Neuronal stem cell (in vitro differentiated cells): ENCODE measurements around the gene SLC18A3.

Experiments
- DNase-seq: peaks from one replicate; pipeline ENCODE4 v3.0.0-alpha.2; 2013; ENCODE audit warnings: low spot score
- H2AFZ ChIP-seq: one replicate; pipeline ENCODE4 v1.6.1; 2013; ENCODE audit warnings: mild to moderate bottlenecking, low read length, inconsistent platforms
- H2AK5ac ChIP-seq: 2 replicates; pipeline ENCODE4 v1.6.1; 2013; ENCODE audit warnings: low read depth, mild to moderate bottlenecking, inconsistent platforms, low read length, moderate library complexity, mixed read lengths
- H2BK120ac ChIP-seq: 2 replicates; pipeline ENCODE4 v1.6.1; 2013; ENCODE audit warnings: low read depth, mild to moderate bottlenecking, inconsistent platforms, low read length, moderate library complexity, mixed read lengths
- H2BK12ac ChIP-seq: one replicate; pipeline ENCODE4 v1.6.1; 2013; ENCODE audit warnings: low read length, inconsistent platforms
- H2BK15ac ChIP-seq: 2 replicates; pipeline ENCODE4 v1.6.1; 2013; ENCODE audit warnings: mild to moderate bottlenecking, low read length, inconsistent platforms, mixed read lengths
- H2BK5ac ChIP-seq: one replicate; pipeline ENCODE4 v1.6.1; 2013; ENCODE audit warnings: inconsistent platforms, mild to moderate bottlenecking, low read length, moderate library complexity
- H3K14ac ChIP-seq: one replicate; pipeline ENCODE4 v1.6.1; 2013; ENCODE audit warnings: low read length, inconsistent platforms
- H3K18ac ChIP-seq: 2 replicates; pipeline ENCODE4 v1.6.1; 2013; ENCODE audit warnings: low read length, inconsistent platforms
- H3K23ac ChIP-seq: 2 replicates; pipeline ENCODE4 v1.6.1; 2013; ENCODE audit warnings: low read depth, mild to moderate bottlenecking, mixed read lengths, low read length, inconsistent platforms; ENCODE audit not compliant: poor library complexity
- H3K27ac ChIP-seq: replicated peaks from 3 replicates; pipeline ENCODE4 v1.5.1; 2013; ENCODE audit warnings: low read length, inconsistent platforms
- H3K27me3 ChIP-seq, 3 experiments: 2 replicates each; pipeline ENCODE4 v1.6.1; 2013; ENCODE audit warnings: low read length in 3 of 3, mild to moderate bottlenecking in 2 of 3, inconsistent platforms in 1 of 3, low read depth in 1 of 3, mixed read lengths in 1 of 3, moderate library complexity in 1 of 3; ENCODE audit not compliant: control insufficient read depth in 3 of 3, insufficient read depth in 3 of 3
- H3K36me3 ChIP-seq, 2 donors: replicated peaks in 1 of 2; 2 replicates each; pipeline ENCODE4 v1.6.1; 2013; ENCODE audit warnings: low read length in 2 of 2; ENCODE audit not compliant: control insufficient read depth in 2 of 2, insufficient read depth in 2 of 2
- H3K4ac ChIP-seq: 2 replicates; pipeline ENCODE4 v1.6.1; 2013; ENCODE audit warnings: inconsistent platforms, mild to moderate bottlenecking, low read length, moderate library complexity
- H3K4me1 ChIP-seq, 2 donors: 1 replicate in 1 of 2; 2 replicates in 1 of 2; pipeline ENCODE4 v1.6.1; 2013; ENCODE audit warnings: low read length in 2 of 2, low read depth in 1 of 2; ENCODE audit not compliant: control insufficient read depth in 2 of 2, insufficient read depth in 1 of 2
- H3K4me2 ChIP-seq: one replicate; pipeline ENCODE4 v1.6.1; 2013; ENCODE audit warnings: mild to moderate bottlenecking, low read length, inconsistent platforms; ENCODE audit not compliant: insufficient read depth, poor library complexity, severe bottlenecking
- H3K4me3 ChIP-seq, 2 donors: 2 replicates each; pipeline ENCODE4 v1.5.1; 2013; ENCODE audit warnings: low read length in 2 of 2, mild to moderate bottlenecking in 2 of 2, inconsistent platforms in 1 of 2, moderate library complexity in 1 of 2
- H3K79me1 ChIP-seq: one replicate; pipeline ENCODE4 v1.6.1; 2013; ENCODE audit warnings: low read depth, mild to moderate bottlenecking, inconsistent platforms, low read length, moderate library complexity
- H3K9ac ChIP-seq: one replicate; pipeline ENCODE4 v1.6.1; 2013; ENCODE audit warnings: mild to moderate bottlenecking, low read depth, low read length, inconsistent platforms; ENCODE audit not compliant: poor library complexity
- H3K9me3 ChIP-seq, 2 donors: replicated peaks in 1 of 2; 2 replicates each; pipeline versions ENCODE3 to v1.6.1; 2013; ENCODE audit warnings: low read length in 2 of 2, mild to moderate bottlenecking in 2 of 2, inconsistent platforms in 1 of 2, low read depth in 1 of 2, mixed read lengths in 1 of 2, moderate library complexity in 1 of 2; ENCODE audit not compliant: control insufficient read depth in 2 of 2, insufficient read depth in 1 of 2
- H4K8ac ChIP-seq: one replicate; pipeline ENCODE4 v1.6.1; 2013; ENCODE audit warnings: low read depth, mild to moderate bottlenecking, inconsistent platforms, low read length, moderate library complexity
- H4K91ac ChIP-seq: one replicate; pipeline ENCODE4 v1.6.1; 2013; ENCODE audit warnings: low read length, low read depth, mild to moderate bottlenecking, inconsistent platforms; ENCODE audit not compliant: poor library complexity
- WGBS, 2 donors: extraction: QIAGEN DNeasy Blood & Tissue Kit; methylation state at CpG; one replicate each; pipeline ENCODE4 v1.1.7; 2013; ENCODE audit warnings: missing lambda C conversion rate in 2 of 2, mixed read lengths in 1 of 2; ENCODE audit not compliant: insufficient read length in 2 of 2, insufficient replicate concordance in 1 of 2; ENCODE audit errors: extremely low coverage in 2 of 2; 5-methylcytosine and 5-hydroxymethylcytosine counted together

The SLC18A3 gene

DNA sequence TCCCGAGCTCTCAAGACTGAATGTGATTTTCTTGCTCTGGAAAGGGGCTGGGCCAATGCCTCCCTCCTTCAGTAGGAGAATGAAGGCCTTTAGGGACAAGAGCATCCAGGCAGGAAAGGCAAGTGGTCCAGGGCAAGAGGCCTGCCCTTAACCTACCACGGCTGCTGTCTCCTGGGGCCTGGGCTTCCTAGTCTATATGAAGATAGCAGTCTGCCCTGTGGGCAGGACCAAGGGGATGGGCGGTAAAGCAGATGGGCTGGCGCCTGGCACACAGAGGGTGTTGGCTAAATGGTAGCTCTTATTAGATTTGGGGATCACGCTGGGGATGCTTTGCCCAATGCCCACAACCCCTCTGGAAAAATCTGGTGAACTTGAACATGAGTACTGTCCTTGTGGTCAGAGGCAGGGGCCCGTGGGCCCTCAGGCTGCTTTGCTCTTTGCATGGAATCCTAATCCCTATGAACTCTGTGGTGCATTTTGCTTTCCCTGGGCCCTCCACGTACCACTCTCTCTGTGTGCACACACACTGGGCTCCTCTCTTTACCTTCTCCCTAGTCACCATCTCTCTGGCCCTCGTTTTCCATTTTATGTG lies 24.1 kb downstream of the SLC18A3 start:
- Histone ChIP-seq H2AK5ac (no peak overlapping the region), H3K79me1 (no peaks in the 10 kb centered on the region), H4K8ac (no peak overlapping the region), H3K4me3 (no peak overlapping the region), H3K18ac (no peak overlapping the region), H3K14ac (no peak overlapping the region), H2BK15ac (no peak overlapping the region), H2BK12ac (no peak overlapping the region), H3K36me3 (no peaks in the 10 kb centered on the region), H3K9ac (no peak overlapping the region), H3K9me3 (no peaks in the 10 kb centered on the region), H3K4me1 (no peaks in the 10 kb centered on the region), H2BK120ac (no peak overlapping the region), H3K4me2 (no peak overlapping the region), H3K23ac (no peak overlapping the region), H2BK5ac (no peak overlapping the region), H3K27ac (no peak overlapping the region), H3K4ac (no peak overlapping the region), H2AFZ (no peak overlapping the region), H3K27me3 (peaks cover 0 to 63% (median 0%) of the 10 kb centered on the region in 3 experiments), H4K91ac (no peak overlapping the region)
- no CpG with 5 or more reads among the region's 8 CpGs for WGBS, 2 donors
- no peak for DNase-seq

- H3K4ac ChIP-seq = no peak overlapping the region
- no peak overlapping the region for H2BK12ac ChIP-seq
- no peak for DNase-seq
- no peak overlapping the region for H2AK5ac ChIP-seq
- no peak overlapping the region for H3K14ac ChIP-seq
- no peak overlapping the region for H2AFZ ChIP-seq
- H4K8ac ChIP-seq = no peak overlapping the region
- no peak overlapping the region for H3K9ac ChIP-seq
- H3K27ac ChIP-seq = no peak overlapping the region
- H3K18ac ChIP-seq = no peak overlapping the region
- H3K27me3 ChIP-seq = peaks cover 0 to 26% (median 0%) of the 10 kb centered on the region in 3 experiments
- no peak overlapping the region for H3K4me3 ChIP-seq
- WGBS, 2 donors = no CpG with 5 or more reads among the region's 3 CpGs
- no peak overlapping the region for H2BK15ac ChIP-seq
- no peaks in the 10 kb centered on the region for H3K9me3 ChIP-seq
- H3K4me1 ChIP-seq = peaks cover 0 to 1% of the 10 kb centered on the region in 2 donors
- no peak overlapping the region for H4K91ac ChIP-seq
- H3K23ac ChIP-seq = no peak overlapping the region
- no peak overlapping the region for H3K4me2 ChIP-seq
- no peak overlapping the region for H2BK120ac ChIP-seq
- peak overlapping the region; percentile 6 for H2BK5ac ChIP-seq
- no peaks in the 10 kb centered on the region for H3K36me3 ChIP-seq
- H3K79me1 ChIP-seq = no peaks in the 10 kb centered on the region
Observed at GRCh38 chr10:49642311-49642710, 32.2 kb downstream of the SLC18A3 start.

GRCh38 chr10:49643241-49644034 lies 33.3 kb downstream of the SLC18A3 start:
- Histone ChIP-seq H3K4me1 (peaks cover 0 to 1% of the 10 kb centered on the region in 2 donors), H2AK5ac (peak overlapping the region; percentile 37), H3K4me2 (no peak overlapping the region), H3K79me1 (no peaks in the 10 kb centered on the region), H2BK15ac (no peak overlapping the region), H3K4me3 (peak overlapping the region in 1 of 2 donors; percentile 16), H3K9ac (no peak overlapping the region), H3K18ac (peak overlapping the region; percentile 5), H4K91ac (no peak overlapping the region), H3K4ac (no peak overlapping the region), H3K23ac (peak overlapping the region; percentile 35), H2BK120ac (no peak overlapping the region), H3K36me3 (no peaks in the 10 kb centered on the region), H4K8ac (no peak overlapping the region), H3K14ac (no peak overlapping the region), H2BK5ac (no peak overlapping the region), H3K9me3 (no peaks in the 10 kb centered on the region), H3K27ac (no peak overlapping the region), H2AFZ (no peak overlapping the region), H2BK12ac (no peak overlapping the region), H3K27me3 (peaks cover 0 to 25% (median 0%) of the 10 kb centered on the region in 3 experiments)
- DNase-seq = no peak
- no CpG with 5 or more reads among the region's 5 CpGs for WGBS, 2 donors

- H3K23ac ChIP-seq = peak overlapping the region; percentile 35
- no peak overlapping the region for H3K4me2 ChIP-seq
- H3K27ac ChIP-seq = no peak overlapping the region
- no peaks in the 10 kb centered on the region for H3K36me3 ChIP-seq
- H3K18ac ChIP-seq = peak overlapping the region; percentile 5
- no peak overlapping the region for H3K9ac ChIP-seq
- H3K4me3 ChIP-seq = peak overlapping the region in 1 of 2 donors; percentile 16
- no peak overlapping the region for H2BK15ac ChIP-seq
- no peak overlapping the region for H2BK12ac ChIP-seq
- H3K27me3 ChIP-seq = peaks cover 0 to 29% (median 0%) of the 10 kb centered on the region in 3 experiments
- peaks cover 0 to 1% of the 10 kb centered on the region in 2 donors for H3K4me1 ChIP-seq
- peak overlapping the region; percentile 37 for H2AK5ac ChIP-seq
- WGBS, 2 donors = no CpG with 5 or more reads among the region's 7 CpGs
- no peak overlapping the region for H2BK120ac ChIP-seq
- no peak overlapping the region for H2BK5ac ChIP-seq
- no peak overlapping the region for H4K91ac ChIP-seq
- no peaks in the 10 kb centered on the region for H3K79me1 ChIP-seq
- DNase-seq = no peak
- no peak overlapping the region for H3K4ac ChIP-seq
- H2AFZ ChIP-seq = no peak overlapping the region
- H3K9me3 ChIP-seq = no peaks in the 10 kb centered on the region
- H4K8ac ChIP-seq = no peak overlapping the region
- H3K14ac ChIP-seq = no peak overlapping the region
Observed at GRCh38 chr10:49644035-49644646, 34.0 kb downstream of the SLC18A3 start.
